HepG2 (cell line): Measurements from ENCODE around the gene KRTAP10-11.

Experiments
- CREB1 ChIP-seq, 2 experiments: fragments of 450-650 bp in 1 of 2; IDR thresholded peaks; 2 replicates each; pipeline ENCODE4 v1.6.1; 2016 to 2017; ENCODE audit warnings: control low read depth in 1 of 2, mild to moderate bottlenecking in 1 of 2, missing compliant biosample characterization in 1 of 2, missing genetic modification characterization in 1 of 2
- GATAD1 ChIP-seq: IDR thresholded peaks from 2 replicates; pipeline ENCODE4 v1.6.1; 2016; ENCODE audit warnings: missing genetic modification reagents, missing compliant biosample characterization
- HOXD1 ChIP-seq: sonication (generic); formaldehyde crosslinking; IDR thresholded peaks from 2 replicates; pipeline ENCODE4 v1.5.0; 2020; ENCODE audit warnings: missing genetic modification reagents
- MAFK ChIP-seq, 2 experiments: IDR thresholded peaks in 1 of 2; conservative IDR thresholded peaks in 1 of 2; 2 replicates each; pipeline ENCODE4 v1.6.1; 2011; ENCODE audit warnings: improper control_type of control experiment in 2 of 2, low read length in 2 of 2
- SRSF9 ChIP-seq: fragments of 200-400 bp; formaldehyde crosslinking; IDR thresholded peaks from 2 replicates; pipeline ENCODE4 v1.6.1; 2018; ENCODE audit warnings: borderline replicate concordance, mild to moderate bottlenecking, low read depth, low read length; ENCODE audit not compliant: insufficient read depth, poor library complexity, severe bottlenecking
- TARDBP ChIP-seq: sonication (generic); formaldehyde crosslinking; IDR thresholded peaks from 2 replicates; pipeline ENCODE4 v1.8.0; 2022; ENCODE audit warnings: mild to moderate bottlenecking, missing genetic modification reagents
- ZKSCAN1 ChIP-seq: fragments of 150-350 bp; IDR thresholded peaks from 2 replicates; pipeline ENCODE4 v1.6.1; 2014; ENCODE audit warnings: low read length
- ZNF354B ChIP-seq: sonication (generic); formaldehyde crosslinking; IDR thresholded peaks from 2 replicates; pipeline ENCODE4 v1.8.0; 2022; ENCODE audit warnings: mild to moderate bottlenecking, missing genetic modification reagents
- ZSCAN29 ChIP-seq: sonication (generic); formaldehyde crosslinking; conservative IDR thresholded peaks from 2 replicates; pipeline ENCODE4 v1.4.0; 2020; ENCODE audit warnings: mild to moderate bottlenecking, missing genetic modification reagents
- TF ChIP-seq, protein P1 (sequence below): sonication (generic); formaldehyde crosslinking; IDR thresholded peaks from 2 replicates; pipeline ENCODE4 v1.8.0; 2022; ENCODE audit warnings: missing genetic modification reagents, mild to moderate bottlenecking, borderline replicate concordance

DNA sequence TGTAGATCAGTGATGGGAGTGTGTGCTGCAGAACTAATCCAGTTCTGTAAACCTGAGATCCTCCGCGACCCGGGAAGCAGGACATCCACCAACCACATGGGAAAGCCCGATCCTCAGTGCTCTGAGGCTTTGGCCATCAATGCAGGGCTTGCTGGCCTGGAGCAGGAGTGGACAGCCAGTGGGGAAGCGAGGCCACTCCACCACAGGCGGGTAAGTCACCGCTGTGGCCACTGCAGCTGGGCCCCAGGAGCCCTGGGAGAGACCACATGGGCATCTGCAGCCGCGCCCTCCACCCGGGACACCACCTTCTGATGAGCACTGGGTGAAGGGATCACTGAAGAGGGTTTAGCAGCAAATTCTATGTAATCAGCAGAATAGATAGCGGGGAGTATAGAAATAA, 34.9 kb downstream of the KRTAP10-11 start:
- TF ChIP-seq GATAD1 (CRISPR knock-in tag) (no peak), CREB1 (IDR thresholded peaks at IDR 0.05) (no peak), CREB1 (CRISPR knock-in tag; IDR thresholded peaks at IDR 0.05) (no peak), ZSCAN29 (CRISPR knock-in tag) (no peak), ZKSCAN1 (no peak), HOXD1 (CRISPR knock-in tag) (no peak), ZNF354B (CRISPR knock-in tag) (no peak), TARDBP (CRISPR knock-in tag) (no peak), SRSF9 (no peak), MAFK (conservative IDR thresholded peaks at IDR 0.05 in 1 of 2, IDR thresholded peaks at IDR 0.05 in 1 of 2; ENCODE audit: low read length in 2 of 2) (no peak)
- TF ChIP-seq, protein P1, sequence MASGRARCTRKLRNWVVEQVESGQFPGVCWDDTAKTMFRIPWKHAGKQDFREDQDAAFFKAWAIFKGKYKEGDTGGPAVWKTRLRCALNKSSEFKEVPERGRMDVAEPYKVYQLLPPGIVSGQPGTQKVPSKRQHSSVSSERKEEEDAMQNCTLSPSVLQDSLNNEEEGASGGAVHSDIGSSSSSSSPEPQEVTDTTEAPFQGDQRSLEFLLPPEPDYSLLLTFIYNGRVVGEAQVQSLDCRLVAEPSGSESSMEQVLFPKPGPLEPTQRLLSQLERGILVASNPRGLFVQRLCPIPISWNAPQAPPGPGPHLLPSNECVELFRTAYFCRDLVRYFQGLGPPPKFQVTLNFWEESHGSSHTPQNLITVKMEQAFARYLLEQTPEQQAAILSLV (CRISPR knock-in tag): no peak
